GM23338 (cell line): ENCODE results near the gene MMD. TPM values are rescaled to one million over a fixed set of nuclear protein-coding genes. Genes with fewer than 3 reads are reported as not detected.
"Not testable (repeated sequence)": the region's sequence is repeated elsewhere in the genome, so short reads cannot be mapped to it uniquely, and the experiment has no call there.

Experiments
- ATAC-seq: fragments of 200-7000 bp; cut with Tn5 transposase; 3 replicates; pipeline ENCODE4 v1.9.1; 2020
- DNase-seq: peaks from one replicate; pipeline ENCODE4 v3.0.0-alpha.2; 2015; ENCODE audit warnings: low spot score
- H2AFZ ChIP-seq: fragments of 200-600 bp; sonication (generic); 2 replicates; pipeline ENCODE4 v1.8.0; 2016; ENCODE audit warnings: antibody characterized with exemption, mild to moderate bottlenecking, moderate library complexity
- H3F3A ChIP-seq: fragments of 200-600 bp; sonication (generic); replicated peaks from 2 replicates; pipeline ENCODE4 v1.8.0; 2017; ENCODE audit warnings: antibody characterized with exemption, mixed run types, low read depth
- H3K27ac ChIP-seq: fragments of 200-600 bp; sonication (generic); 2 replicates; pipeline ENCODE4 v1.6.1; 2016; ENCODE audit warnings: low read depth
- H3K27me3 ChIP-seq: fragments of 200-600 bp; sonication (generic); 2 replicates; pipeline ENCODE4 v1.8.0; 2016; ENCODE audit warnings: mild to moderate bottlenecking, mixed run types, moderate library complexity; ENCODE audit not compliant: insufficient read depth
- H3K36me3 ChIP-seq: fragments of 200-600 bp; sonication (generic); 2 replicates; pipeline ENCODE4 v1.8.0; 2016; ENCODE audit warnings: mild to moderate bottlenecking; ENCODE audit not compliant: insufficient read depth
- H3K4me1 ChIP-seq: fragments of 200-600 bp; sonication (generic); 2 replicates; pipeline ENCODE4 v1.8.0; 2016; ENCODE audit warnings: mild to moderate bottlenecking, moderate library complexity; ENCODE audit not compliant: insufficient read depth
- H3K4me2 ChIP-seq: fragments of 200-600 bp; sonication (generic); 2 replicates; pipeline ENCODE4 v1.7.1; 2017; ENCODE audit warnings: mixed run types
- H3K4me3 ChIP-seq: fragments of 200-600 bp; sonication (generic); 2 replicates; pipeline ENCODE4 v1.6.1; 2016; ENCODE audit warnings: mixed run types
- H3K79me2 ChIP-seq: fragments of 200-600 bp; sonication (generic); replicated peaks from 2 replicates; pipeline ENCODE4 v1.8.0; 2017; ENCODE audit warnings: mild to moderate bottlenecking; ENCODE audit not compliant: insufficient read depth
- H3K9me2 ChIP-seq: fragments of 200-600 bp; sonication (generic); 2 replicates; pipeline ENCODE4 v1.8.0; 2017; ENCODE audit not compliant: insufficient read depth
- H4K20me1 ChIP-seq: fragments of 200-600 bp; sonication (generic); replicated peaks from 2 replicates; pipeline ENCODE4 v1.8.0; 2017; ENCODE audit warnings: mild to moderate bottlenecking; ENCODE audit not compliant: insufficient read depth
- H3K27ac Mint-ChIP-seq: 2 replicates; pipeline ENCODE4 v1.8.0; 2020; ENCODE audit warnings: inconsistent platforms, mild to moderate bottlenecking, moderate library complexity, mixed read lengths
- H3K27me3 Mint-ChIP-seq: 3 replicates; pipeline ENCODE4 v1.8.0; 2022; ENCODE audit warnings: low read depth, mild to moderate bottlenecking, moderate library complexity, mixed read lengths, inconsistent platforms; ENCODE audit not compliant: insufficient read depth, poor library complexity
- H3K36me3 Mint-ChIP-seq: 3 replicates; pipeline ENCODE4 v1.8.0; 2021; ENCODE audit warnings: low read depth, mild to moderate bottlenecking, inconsistent platforms, moderate library complexity, mixed read lengths
- H3K4me1 Mint-ChIP-seq: 3 replicates; pipeline ENCODE4 v1.8.0; 2020; ENCODE audit warnings: mild to moderate bottlenecking, inconsistent platforms, mixed read lengths
- H3K4me3 Mint-ChIP-seq: 3 replicates; pipeline ENCODE4 v1.8.0; 2021; ENCODE audit warnings: moderate library complexity, mild to moderate bottlenecking, inconsistent platforms, mixed read lengths
- H3K9me3 Mint-ChIP-seq: 3 replicates; pipeline ENCODE4 v1.8.0; 2020; ENCODE audit warnings: moderate library complexity, mild to moderate bottlenecking, inconsistent platforms, mixed read lengths
- JUNB ChIP-seq: IDR thresholded peaks from one replicate; pipeline ENCODE4 v1.6.1; 2016; ENCODE audit warnings: antibody characterized with exemption; ENCODE audit not compliant: unreplicated experiment
- NANOG ChIP-seq: IDR thresholded peaks from 2 replicates; pipeline ENCODE4 v1.6.1; 2016; ENCODE audit warnings: antibody characterized with exemption, borderline replicate concordance
- STAT1 ChIP-seq: IDR thresholded peaks from one replicate; pipeline ENCODE4 v1.6.1; 2016; ENCODE audit warnings: antibody characterized with exemption; ENCODE audit not compliant: unreplicated experiment
- ZNF114 ChIP-seq: fragments of 250-450 bp; sonication (Bioruptor Pico); IDR thresholded peaks from 2 replicates; pipeline ENCODE4 v1.5.0; 2020; ENCODE audit warnings: mild to moderate bottlenecking, moderate library complexity
- ZNF331 ChIP-seq: fragments of 250-450 bp; sonication (Bioruptor Pico); IDR thresholded peaks from 2 replicates; pipeline ENCODE4 v1.5.0; 2020; ENCODE audit warnings: low read depth, mild to moderate bottlenecking, moderate library complexity
- polyA plus RNA-seq: library from polyadenylated mRNA; unstranded; fragments of >200 nt; fragmentation: Nextera tagmentation; extraction: Ambion mirVana; gene quantifications from 2 replicates; pipeline ENCODE4 v1.2.1, GENCODE V29; 2016
- total RNA-seq: library from RNA; depleted of rRNA; stranded (reverse); fragments of >200 nt; shearing (Covaris generic); gene quantifications from 2 replicates; pipeline ENCODE4 v1.2.3, GENCODE V29; 2014
- TF ChIP-seq, protein P1 (sequence below): IDR thresholded peaks from one replicate; pipeline ENCODE4 v1.6.1; 2018; ENCODE audit warnings: antibody characterized with exemption; ENCODE audit not compliant: unreplicated experiment
- TF ChIP-seq, protein P2 (sequence below): fragments of 250-450 bp; sonication (Bioruptor Pico); IDR thresholded peaks from 2 replicates; pipeline ENCODE4 v1.5.0; 2020; ENCODE audit warnings: mild to moderate bottlenecking, moderate library complexity

The MMD gene
- total and polyA plus RNA-seq, 2 experiments from 2014 or later: 46.4 to 47.0 TPM

DNA sequence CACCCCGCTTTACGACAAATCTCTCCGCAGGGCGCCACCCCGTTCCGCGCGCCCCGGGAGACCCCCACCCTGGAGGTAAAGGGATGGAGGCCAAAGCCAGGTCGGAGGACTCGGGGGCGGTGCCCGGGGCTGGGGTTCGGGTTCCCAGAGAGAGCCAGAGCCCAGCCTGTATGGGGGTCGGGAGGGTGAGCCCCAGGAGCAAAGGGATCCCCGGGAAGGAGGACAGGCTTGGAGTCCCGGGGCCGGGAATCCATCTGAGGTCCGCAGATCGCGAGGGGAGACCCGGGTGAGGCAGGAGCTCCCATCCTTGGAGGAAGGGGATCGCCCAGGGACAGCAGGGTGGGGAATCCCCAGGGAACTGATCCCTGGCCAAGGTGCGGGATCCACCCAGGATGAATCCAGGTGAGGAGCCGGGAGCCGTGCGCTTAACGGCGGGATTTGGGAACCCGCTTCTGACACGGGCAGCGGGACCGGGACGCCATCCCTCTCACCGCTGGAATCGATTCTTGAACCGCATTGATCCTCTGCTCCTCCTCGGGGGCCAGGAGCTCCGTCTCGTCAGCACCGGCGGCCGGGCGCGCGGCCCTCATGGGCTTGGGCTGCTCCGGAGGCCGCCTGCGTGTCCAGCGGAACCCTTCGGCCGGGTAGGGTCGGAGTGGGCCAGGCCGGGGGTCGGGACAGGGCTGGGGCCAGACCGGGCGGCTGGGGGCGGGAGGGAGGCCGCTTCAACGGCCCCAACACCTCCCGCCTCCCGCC is at the start of gene MMD (continued):
- no peak for TF ChIP-seq STAT1

DNA sequence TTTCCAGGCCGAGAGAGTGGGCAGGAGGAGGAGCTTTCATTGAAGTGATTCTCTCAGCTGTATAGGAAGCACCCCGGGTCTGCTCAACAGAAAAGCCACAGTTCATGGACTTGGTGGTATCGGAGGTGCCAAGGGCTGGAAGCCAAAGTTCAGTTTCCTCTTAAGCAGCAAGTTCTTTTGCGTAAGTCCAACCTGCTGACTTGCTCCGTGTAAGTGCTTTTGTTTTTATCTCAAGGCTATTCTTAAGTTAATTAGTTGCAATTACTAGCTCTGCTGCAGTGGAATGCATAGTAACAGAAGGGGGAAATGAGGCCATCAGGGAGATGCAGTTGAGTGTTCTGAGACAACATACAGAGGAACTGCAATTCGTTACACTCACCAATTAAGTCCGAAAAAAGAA is 45.0 kb upstream of the MMD start:
- peak overlapping the region; percentile 60 for H3K4me2 ChIP-seq
- H3K4me1 ChIP-seq: peaks cover 6% of the 10 kb centered on the region; the same call in 1 of the 2 replicates
- Mint-ChIP-seq H3K27me3 (peaks cover 10% of the 10 kb centered on the region), H3K36me3 (peaks cover 16% of the 10 kb centered on the region; the same call in 2 of the 3 replicates), H3K4me3 (peak overlapping the region; percentile 5), H3K27ac (peak overlapping the region; percentile 83), H3K4me1 (peaks cover 24% of the 10 kb centered on the region), H3K9me3 (peaks cover 4% of the 10 kb centered on the region; the same call in 2 of the 3 replicates)
- no peaks in the 10 kb centered on the region for H3F3A ChIP-seq
- H2AFZ ChIP-seq: no peak overlapping the region
- no peaks in the 10 kb centered on the region for H3K27me3 ChIP-seq
- no peaks in the 10 kb centered on the region for H4K20me1 ChIP-seq
- H3K4me3 ChIP-seq: peak overlapping the region; percentile 31
- H3K9me2 ChIP-seq: peaks cover 16% of the 10 kb centered on the region
- H3K79me2 ChIP-seq: no peaks in the 10 kb centered on the region
- TF ChIP-seq ZNF331 (CRISPR knock-in tag): no peak
- TF ChIP-seq, protein P1, sequence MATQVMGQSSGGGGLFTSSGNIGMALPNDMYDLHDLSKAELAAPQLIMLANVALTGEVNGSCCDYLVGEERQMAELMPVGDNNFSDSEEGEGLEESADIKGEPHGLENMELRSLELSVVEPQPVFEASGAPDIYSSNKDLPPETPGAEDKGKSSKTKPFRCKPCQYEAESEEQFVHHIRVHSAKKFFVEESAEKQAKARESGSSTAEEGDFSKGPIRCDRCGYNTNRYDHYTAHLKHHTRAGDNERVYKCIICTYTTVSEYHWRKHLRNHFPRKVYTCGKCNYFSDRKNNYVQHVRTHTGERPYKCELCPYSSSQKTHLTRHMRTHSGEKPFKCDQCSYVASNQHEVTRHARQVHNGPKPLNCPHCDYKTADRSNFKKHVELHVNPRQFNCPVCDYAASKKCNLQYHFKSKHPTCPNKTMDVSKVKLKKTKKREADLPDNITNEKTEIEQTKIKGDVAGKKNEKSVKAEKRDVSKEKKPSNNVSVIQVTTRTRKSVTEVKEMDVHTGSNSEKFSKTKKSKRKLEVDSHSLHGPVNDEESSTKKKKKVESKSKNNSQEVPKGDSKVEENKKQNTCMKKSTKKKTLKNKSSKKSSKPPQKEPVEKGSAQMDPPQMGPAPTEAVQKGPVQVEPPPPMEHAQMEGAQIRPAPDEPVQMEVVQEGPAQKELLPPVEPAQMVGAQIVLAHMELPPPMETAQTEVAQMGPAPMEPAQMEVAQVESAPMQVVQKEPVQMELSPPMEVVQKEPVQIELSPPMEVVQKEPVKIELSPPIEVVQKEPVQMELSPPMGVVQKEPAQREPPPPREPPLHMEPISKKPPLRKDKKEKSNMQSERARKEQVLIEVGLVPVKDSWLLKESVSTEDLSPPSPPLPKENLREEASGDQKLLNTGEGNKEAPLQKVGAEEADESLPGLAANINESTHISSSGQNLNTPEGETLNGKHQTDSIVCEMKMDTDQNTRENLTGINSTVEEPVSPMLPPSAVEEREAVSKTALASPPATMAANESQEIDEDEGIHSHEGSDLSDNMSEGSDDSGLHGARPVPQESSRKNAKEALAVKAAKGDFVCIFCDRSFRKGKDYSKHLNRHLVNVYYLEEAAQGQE: no peak
- TF ChIP-seq, protein P2, sequence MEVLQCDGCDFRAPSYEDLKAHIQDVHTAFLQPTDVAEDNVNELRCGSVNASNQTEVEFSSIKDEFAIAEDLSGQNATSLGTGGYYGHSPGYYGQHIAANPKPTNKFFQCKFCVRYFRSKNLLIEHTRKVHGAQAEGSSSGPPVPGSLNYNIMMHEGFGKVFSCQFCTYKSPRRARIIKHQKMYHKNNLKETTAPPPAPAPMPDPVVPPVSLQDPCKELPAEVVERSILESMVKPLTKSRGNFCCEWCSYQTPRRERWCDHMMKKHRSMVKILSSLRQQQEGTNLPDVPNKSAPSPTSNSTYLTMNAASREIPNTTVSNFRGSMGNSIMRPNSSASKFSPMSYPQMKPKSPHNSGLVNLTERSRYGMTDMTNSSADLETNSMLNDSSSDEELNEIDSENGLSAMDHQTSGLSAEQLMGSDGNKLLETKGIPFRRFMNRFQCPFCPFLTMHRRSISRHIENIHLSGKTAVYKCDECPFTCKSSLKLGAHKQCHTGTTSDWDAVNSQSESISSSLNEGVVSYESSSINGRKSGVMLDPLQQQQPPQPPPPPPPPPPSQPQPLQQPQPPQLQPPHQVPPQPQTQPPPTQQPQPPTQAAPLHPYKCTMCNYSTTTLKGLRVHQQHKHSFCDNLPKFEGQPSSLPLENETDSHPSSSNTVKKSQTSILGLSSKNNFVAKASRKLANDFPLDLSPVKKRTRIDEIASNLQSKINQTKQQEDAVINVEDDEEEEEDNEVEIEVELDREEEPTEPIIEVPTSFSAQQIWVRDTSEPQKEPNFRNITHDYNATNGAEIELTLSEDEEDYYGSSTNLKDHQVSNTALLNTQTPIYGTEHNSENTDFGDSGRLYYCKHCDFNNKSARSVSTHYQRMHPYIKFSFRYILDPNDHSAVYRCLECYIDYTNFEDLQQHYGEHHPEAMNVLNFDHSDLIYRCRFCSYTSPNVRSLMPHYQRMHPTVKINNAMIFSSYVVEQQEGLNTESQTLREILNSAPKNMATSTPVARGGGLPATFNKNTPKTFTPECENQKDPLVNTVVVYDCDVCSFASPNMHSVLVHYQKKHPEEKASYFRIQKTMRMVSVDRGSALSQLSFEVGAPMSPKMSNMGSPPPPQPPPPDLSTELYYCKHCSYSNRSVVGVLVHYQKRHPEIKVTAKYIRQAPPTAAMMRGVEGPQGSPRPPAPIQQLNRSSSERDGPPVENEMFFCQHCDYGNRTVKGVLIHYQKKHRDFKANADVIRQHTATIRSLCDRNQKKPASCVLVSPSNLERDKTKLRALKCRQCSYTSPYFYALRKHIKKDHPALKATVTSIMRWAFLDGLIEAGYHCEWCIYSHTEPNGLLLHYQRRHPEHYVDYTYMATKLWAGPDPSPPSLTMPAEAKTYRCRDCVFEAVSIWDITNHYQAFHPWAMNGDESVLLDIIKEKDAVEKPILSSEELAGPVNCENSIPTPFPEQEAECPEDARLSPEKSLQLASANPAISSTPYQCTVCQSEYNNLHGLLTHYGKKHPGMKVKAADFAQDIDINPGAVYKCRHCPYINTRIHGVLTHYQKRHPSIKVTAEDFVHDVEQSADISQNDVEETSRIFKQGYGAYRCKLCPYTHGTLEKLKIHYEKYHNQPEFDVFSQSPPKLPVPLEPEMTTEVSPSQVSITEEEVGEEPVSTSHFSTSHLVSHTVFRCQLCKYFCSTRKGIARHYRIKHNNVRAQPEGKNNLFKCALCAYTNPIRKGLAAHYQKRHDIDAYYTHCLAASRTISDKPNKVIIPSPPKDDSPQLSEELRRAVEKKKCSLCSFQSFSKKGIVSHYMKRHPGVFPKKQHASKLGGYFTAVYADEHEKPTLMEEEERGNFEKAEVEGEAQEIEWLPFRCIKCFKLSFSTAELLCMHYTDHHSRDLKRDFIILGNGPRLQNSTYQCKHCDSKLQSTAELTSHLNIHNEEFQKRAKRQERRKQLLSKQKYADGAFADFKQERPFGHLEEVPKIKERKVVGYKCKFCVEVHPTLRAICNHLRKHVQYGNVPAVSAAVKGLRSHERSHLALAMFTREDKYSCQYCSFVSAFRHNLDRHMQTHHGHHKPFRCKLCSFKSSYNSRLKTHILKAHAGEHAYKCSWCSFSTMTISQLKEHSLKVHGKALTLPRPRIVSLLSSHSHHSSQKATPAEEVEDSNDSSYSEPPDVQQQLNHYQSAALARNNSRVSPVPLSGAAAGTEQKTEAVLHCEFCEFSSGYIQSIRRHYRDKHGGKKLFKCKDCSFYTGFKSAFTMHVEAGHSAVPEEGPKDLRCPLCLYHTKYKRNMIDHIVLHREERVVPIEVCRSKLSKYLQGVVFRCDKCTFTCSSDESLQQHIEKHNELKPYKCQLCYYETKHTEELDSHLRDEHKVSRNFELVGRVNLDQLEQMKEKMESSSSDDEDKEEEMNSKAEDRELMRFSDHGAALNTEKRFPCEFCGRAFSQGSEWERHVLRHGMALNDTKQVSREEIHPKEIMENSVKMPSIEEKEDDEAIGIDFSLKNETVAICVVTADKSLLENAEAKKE: peak; percentile 78
- no peak for TF ChIP-seq JUNB
- peak; percentile 51; the same call in 1 of the 2 replicates for TF ChIP-seq NANOG
- TF ChIP-seq ZNF114 (CRISPR knock-in tag): no peak
- H3K36me3 ChIP-seq: no peaks in the 10 kb centered on the region
- peak; percentile 97 for ATAC-seq
- peak overlapping the region; percentile 85; the same call in 1 of the 2 replicates for H3K27ac ChIP-seq
- DNase-seq: peak; percentile 57

DNA sequence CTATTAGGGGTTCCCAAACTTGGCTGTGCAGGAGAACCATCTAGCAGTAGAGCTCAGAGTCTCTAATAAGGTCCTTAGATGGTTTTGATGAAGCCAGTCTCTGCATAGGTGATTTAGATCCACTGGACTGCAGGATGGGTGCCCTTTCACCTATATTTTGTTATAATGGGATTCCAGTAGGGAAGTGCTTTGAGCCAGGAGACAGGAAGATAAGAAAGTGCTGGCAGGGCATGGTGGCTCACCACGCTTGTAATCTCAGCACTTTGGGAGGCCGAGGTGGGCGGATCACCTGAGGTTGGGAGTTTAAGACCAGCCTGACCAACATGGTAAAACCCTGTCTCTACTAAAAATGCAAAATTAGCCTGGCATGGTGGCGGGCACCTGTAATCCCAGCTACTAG is 44.1 kb upstream of the MMD start:
- H3K36me3 Mint-ChIP-seq: peaks cover 16% of the 10 kb centered on the region; the same call in 2 of the 3 replicates
- not testable (repeated sequence) for H2AFZ ChIP-seq, ATAC-seq

More for the DNA sequence above, 44.1 kb upstream of the MMD start:
- H3K4me3 Mint-ChIP-seq, H3K36me3 ChIP-seq, H3K27me3 Mint-ChIP-seq, H3K79me2 ChIP-seq, H3K27me3 ChIP-seq, H3K27ac ChIP-seq, H3K9me3 Mint-ChIP-seq, H3K4me1 ChIP-seq, H3F3A ChIP-seq, DNase-seq, H3K27ac Mint-ChIP-seq, H4K20me1 ChIP-seq, H3K4me3 ChIP-seq, H3K4me2 ChIP-seq: not testable (repeated sequence)
- peaks cover 16% of the 10 kb centered on the region for H3K9me2 ChIP-seq
- peaks cover 24% of the 10 kb centered on the region for H3K4me1 Mint-ChIP-seq
